HG03175 (cell line): ENCODE data around the gene SLC7A5.
"Not testable (repeated sequence)": the region's sequence is repeated elsewhere in the genome, so short reads cannot be mapped to it uniquely, and the experiment has no call there.

ENCODE experiments used
- ATAC-seq: cut with Tn5 transposase; IDR thresholded peaks from one replicate; pipeline ENCODE4 v1.9.1; 2021; ENCODE audit warnings: mild to moderate bottlenecking, moderate library complexity; ENCODE audit not compliant: unreplicated experiment

SLC7A5 gene

DNA sequence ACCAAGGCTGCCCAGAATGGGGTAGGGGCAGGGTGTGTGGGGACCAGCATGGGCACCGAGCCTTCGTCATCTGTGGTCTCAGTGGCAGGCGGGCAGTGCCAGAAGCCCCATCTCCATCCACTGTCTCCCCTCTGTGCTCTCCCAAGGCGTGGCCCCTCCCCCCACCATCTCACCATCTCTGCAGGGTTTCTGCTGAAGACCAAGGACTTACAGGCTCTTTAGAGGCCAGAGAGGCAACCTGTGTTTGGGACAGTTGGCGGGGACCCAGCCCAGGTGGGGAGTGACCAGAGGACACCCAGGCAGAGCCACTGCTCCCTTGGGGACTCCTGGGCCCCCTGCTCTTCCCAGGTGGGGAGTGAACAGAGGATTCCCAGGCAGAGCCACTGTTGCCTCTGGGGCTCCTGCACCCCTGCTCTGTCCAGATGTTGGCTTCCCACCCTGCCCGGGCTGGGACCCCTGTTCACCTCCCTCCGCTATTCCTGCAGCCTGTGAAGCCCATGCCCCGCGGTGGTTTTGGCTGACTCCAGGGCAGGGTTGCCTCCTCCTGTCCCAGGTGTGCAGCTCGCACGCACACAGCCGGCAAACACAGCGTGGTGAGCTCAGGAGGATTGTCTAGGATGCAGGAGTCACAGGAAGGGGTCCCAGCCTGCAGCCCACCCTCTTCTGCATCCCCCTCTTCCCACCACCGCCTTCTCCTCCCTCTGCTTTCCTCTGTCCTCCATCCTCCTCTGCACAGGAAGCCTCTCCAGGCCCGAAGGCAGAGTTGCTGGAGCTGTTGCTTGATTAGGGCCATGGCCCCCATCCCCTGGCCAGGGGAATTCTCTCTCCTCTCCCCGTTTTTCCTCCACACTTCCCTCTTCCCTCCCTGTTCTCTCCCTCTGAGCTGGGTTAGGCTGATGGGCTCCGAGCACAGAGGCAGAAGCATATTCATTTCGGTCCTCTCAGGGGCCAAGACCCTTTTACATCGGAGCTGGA lies 45.0 kb downstream of the SLC7A5 start:
- no peak for ATAC-seq

- ATAC-seq: no peak
Measured at GRCh38 chr16:87823181-87823929, 46.0 kb downstream of the SLC7A5 start.

- no peak for ATAC-seq
Measured at GRCh38 chr16:87822108-87822970, 47.0 kb downstream of the SLC7A5 start.

GRCh38 chr16:87821376-87822107 lies 47.8 kb downstream of the SLC7A5 start:
- ATAC-seq: no peak

DNA sequence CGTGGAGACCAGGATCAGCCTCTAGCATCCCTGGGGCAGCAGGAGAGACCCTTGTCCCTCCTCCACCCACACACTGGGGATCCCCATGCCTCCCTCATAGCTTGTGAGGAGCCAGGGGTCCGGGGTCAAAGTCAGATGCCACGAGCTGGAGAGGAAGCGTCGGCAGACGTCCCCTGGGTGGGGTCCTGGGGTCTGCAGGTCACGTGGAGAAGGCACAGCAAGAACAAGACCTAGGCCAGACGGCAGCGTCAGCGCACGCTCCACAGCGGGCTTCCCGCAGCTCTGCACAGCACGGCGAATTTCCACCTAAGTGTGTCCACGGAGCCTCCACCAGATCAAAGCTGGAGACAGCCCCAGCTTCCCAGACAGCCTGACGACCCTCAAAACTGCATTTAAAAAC lies 49.3 kb downstream of the SLC7A5 start:
- ATAC-seq: no peak

- no peak for ATAC-seq
Measured at GRCh38 chr16:87819282-87819681, 50.0 kb downstream of the SLC7A5 start.

- no peak for ATAC-seq
Measured at GRCh38 chr16:87818533-87819161, 50.7 kb downstream of the SLC7A5 start.

DNA sequence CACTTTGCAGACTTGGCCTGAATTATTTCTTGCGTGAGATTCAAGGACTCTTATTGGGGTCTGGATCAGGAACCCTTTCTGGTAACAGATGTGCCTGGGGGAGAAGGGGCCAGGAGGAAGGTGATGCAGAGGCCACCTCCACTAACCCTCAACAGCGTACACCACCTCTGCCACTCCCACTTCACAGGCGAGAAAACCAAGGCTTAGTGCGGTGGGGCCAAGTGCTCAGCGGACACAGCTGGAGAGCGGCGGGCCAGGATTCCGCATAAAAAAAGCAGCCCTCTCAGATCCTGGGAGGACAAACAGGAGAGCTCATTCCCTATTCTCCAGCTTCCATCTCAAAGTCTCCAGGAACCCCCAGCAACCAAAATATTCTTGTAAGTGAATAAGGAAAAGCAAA lies 51.4 kb downstream of the SLC7A5 start:
- no peak for ATAC-seq

DNA sequence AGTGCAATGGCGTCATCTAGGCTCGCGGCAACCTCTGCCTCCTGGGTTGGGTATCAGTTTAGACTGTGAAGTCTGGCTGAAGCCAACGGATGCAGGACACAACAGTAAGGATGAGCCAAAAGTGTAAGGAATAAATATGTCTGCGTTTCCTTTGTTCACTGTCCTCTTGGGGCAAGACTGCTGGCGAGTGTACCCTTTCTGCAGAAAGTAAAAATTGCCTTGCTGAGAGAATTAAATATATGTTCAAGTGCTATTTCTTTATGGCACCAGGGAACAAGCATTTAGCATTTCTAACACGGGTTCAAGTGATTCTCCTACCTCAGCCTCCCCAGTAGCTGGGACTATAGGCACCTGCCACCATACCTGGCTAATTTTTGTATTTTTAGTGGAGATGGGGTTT lies 51.9 kb downstream of the SLC7A5 start:
- ATAC-seq: not testable (repeated sequence)

GRCh38 chr16:87816507-87817100 lies 52.7 kb downstream of the SLC7A5 start:
- ATAC-seq: no peak

DNA sequence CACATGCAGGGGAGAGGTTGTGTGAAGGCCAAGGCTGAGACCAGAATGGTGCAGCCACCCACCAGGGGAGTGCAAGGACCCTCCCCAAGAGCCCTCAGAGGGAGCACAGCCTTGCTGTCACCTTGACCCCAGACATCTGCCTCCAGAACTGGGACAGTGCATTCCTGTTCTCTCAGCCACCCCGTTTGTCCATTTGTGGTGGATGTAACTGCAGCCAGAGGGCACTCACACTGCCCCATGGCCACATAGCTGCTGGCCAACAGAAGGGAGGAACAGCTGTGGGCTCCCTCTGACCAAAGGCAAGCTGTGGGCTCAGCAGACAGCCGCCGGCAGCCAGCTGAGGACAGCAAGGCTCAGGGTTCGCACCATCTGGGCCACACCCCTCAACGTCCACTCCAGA lies 53.7 kb downstream of the SLC7A5 start:
- no peak for ATAC-seq

DNA sequence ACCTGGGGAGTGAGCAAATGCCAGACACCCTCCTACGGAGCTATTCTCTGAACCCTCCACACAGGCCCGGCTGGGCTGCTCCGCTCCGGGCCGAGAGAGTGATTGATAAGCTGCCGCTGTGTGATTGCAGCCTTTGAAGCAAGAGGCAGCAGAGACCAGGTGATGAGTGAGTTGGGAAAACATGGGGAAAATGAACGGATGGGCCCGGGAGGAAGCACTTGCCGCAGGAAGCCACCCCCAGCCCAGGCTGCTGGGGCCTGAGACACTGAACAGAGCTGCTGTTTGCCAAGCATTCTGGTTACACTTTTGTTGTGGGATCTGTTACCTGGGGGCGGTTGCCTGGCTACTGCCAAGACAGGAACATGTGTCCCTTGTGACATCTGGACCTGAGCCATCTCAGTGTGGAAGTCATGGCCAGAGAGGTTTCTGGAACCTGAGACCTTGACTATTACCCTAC lies 57.1 kb downstream of the SLC7A5 start:
- no peak for ATAC-seq

DNA sequence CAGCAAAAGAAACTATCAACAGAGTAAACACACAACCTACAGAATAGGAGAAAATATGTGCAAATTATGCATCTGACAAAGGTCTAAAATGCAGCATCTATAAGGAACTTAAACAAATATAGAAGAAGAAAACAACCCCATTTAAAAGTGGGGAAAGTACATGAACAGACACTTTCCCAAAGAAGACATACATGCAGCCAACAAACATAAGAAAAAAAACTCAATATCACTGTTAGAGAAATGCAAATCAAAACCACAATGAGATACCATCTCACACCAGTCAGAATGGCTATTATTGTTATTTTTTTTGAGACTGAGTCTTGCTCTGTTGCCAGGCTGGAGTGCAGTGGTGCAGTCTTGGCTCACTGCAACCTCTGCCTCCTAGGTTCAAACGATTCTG lies 57.9 kb downstream of the SLC7A5 start:
- not testable (repeated sequence) for ATAC-seq

DNA sequence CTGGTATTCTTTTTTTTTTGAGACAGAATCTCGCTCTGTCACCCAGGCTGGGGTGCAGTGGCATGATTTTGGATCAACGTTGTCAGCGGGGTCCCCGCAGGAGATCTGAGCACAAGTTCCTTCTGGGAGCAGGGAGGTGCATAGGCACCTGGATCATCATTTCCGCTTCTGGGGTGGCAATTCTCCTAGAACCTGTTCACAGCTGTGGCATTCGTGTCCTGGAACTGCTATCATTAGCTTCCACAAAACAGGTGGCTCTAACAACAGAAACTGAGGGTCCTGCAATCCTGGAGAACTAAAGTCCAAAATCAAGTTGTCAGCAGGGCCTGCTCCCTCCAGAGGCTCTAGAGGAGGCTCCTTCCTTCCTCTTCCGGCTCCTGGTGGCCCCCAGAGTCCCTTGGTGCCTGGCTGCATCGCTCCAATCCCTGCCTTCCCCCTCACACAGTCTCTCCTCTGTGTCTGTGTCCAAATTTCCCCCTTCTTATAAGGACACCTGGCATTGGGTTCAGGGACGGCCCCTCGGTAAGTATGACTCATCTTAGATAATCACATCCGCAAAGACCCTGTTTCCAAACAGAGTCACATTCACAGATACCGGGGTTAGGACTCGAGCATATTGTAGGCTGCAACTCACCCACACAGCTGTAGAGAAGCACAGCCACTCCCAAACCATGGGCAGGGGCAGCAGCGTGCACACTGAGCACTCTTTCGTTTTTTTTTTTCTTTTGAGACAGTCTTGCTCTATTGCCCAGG lies 60.0 kb downstream of the SLC7A5 start:
- ATAC-seq: peak; percentile 40

DNA sequence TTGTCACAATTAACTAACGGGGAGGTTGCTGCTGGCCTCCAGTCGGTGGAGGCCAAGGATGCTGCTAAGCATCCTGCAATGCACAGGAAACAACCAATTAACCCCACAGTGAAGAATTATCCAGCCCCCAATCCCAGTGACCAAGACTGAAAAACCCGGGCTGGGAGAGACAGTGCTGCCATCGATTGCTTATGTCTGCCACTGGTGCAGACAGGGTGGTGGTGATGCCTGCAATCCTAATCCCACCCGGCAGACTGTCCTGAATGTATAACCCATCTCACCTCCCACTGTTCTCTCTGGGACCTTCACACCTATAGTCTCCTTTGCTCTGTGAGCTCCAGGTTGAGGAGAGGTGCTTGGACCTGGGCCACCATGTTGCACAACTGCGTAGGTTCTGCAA lies 61.2 kb downstream of the SLC7A5 start:
- ATAC-seq: no peak

- no peak for ATAC-seq
Measured at GRCh38 chr16:87806641-87807546, 62.4 kb downstream of the SLC7A5 start.

- ATAC-seq: no peak
Measured at GRCh38 chr16:87806261-87806640, 63.1 kb downstream of the SLC7A5 start.

DNA sequence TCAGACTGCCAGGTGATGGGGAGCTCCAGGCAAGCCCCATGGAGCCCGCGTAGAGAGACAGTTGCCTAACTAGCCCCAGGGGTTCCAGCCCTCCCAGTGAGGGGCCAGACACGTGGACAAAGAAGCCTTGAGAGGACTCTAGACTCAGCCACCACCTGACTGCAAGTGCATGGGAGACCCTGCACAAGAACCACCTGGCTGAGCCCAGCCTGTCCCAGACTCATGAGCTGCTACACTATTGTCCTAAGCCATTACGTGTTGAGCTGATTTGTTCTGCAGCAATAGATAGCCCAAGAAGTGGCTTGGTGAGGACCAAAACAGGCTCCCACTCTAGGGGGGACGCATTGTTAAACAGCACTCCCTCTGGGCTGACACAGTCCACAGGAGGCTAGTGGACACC lies 65.9 kb downstream of the SLC7A5 start:
- no peak for ATAC-seq
